Mucosa of descending colon (tissue), 3 donors: ENCODE measurements around the gene ADGRV1. TPM values are rescaled to one million over a fixed set of nuclear protein-coding genes. Genes with fewer than 3 reads are reported as not detected.

Experiments used
- ATAC-seq: fragments of 200-7000 bp; cut with Tn5 transposase; one replicate; pipeline ENCODE4 v1.9.1; 2020; ENCODE audit warnings: mild to moderate bottlenecking, moderate library complexity
- DNase-seq, 3 donors: peaks; one replicate each; pipeline ENCODE4 v3.0.0-alpha.2; 2020
- H3K36me3 ChIP-seq: fragments of 200-600 bp; one replicate; pipeline ENCODE4 v1.8.0; 2021; ENCODE audit warnings: low read depth, mild to moderate bottlenecking
- H3K4me1 ChIP-seq: fragments of 200-600 bp; one replicate; pipeline ENCODE4 v1.8.0; 2021; ENCODE audit warnings: low read depth, mild to moderate bottlenecking
- H3K4me3 ChIP-seq: fragments of 200-600 bp; one replicate; pipeline ENCODE4 v1.8.0; 2021; ENCODE audit warnings: mild to moderate bottlenecking
- H3K9me3 ChIP-seq: fragments of 200-600 bp; one replicate; pipeline ENCODE4 v1.8.0; 2021; ENCODE audit warnings: mild to moderate bottlenecking
- intact Hi-C, 2 donors: fragments of 100-400 bp; cut with DNase I in 1 of 2; cut with micrococcal nuclease in 1 of 2; formaldehyde crosslinking; loops; one replicate each; pipeline versions ENCODE4 v1.11.0 to v1.11.1; 2022; cut with DNase I, micrococcal nuclease
- total RNA-seq, 3 donors: library from RNA; stranded (reverse); fragmentation: NEBNext Ultra II Directional in 2 of 3; extraction: Animal tissue kit (Norgen Biotek cat#: 25700) in 2 of 3; gene quantifications; one replicate each; pipeline versions ENCODE4 v1.2.1 to v1.2.4, GENCODE V29; 2021 to 2023
- TF ChIP-seq, protein P1 (sequence below): fragments of 200-600 bp; IDR thresholded peaks from one replicate; pipeline ENCODE4 v1.8.0; 2022; ENCODE audit warnings: antibody characterized with exemption, mild to moderate bottlenecking
- donor health status: DM: no; HTN: no; CAD: no; lungs with moderate emphysema.
- donor health status: DM: no; HTN: no; CAD: no.
- donor health status: DM: no; HTN: yes; CAD: no.

Gene ADGRV1
- total RNA-seq, 3 donors from 2014 or later: 4.5 to 8.6 (median 6.1) TPM

DNA sequence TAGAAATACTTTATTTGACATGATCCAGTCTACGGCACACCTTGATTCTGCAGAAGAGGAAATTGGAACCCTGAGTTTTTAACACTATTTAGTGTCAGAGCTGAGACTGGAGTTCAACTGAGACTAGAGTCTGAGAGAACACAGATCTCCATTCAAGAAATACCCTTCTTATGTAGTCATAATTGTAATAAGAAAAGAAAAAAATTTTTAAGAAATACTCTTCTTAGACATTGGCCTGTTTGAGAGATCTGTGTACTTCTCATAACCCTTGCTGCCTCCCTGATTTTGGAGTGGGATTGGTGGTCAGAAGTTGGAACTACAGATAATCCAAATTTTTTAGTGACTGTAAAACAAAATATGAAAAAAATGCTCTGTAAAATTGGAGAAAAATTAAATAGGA lies 571.2 kb downstream of the ADGRV1 start:
- Histone ChIP-seq H3K36me3 (no peaks in the 10 kb centered on the region), H3K4me1 (peaks cover 31% of the 10 kb centered on the region), H3K9me3 (no peaks in the 10 kb centered on the region), H3K4me3 (no peak overlapping the region)
- intact Hi-C loops: no loop called here
- DNase-seq (no peak), ATAC-seq (no peak)
- TF ChIP-seq, protein P1, sequence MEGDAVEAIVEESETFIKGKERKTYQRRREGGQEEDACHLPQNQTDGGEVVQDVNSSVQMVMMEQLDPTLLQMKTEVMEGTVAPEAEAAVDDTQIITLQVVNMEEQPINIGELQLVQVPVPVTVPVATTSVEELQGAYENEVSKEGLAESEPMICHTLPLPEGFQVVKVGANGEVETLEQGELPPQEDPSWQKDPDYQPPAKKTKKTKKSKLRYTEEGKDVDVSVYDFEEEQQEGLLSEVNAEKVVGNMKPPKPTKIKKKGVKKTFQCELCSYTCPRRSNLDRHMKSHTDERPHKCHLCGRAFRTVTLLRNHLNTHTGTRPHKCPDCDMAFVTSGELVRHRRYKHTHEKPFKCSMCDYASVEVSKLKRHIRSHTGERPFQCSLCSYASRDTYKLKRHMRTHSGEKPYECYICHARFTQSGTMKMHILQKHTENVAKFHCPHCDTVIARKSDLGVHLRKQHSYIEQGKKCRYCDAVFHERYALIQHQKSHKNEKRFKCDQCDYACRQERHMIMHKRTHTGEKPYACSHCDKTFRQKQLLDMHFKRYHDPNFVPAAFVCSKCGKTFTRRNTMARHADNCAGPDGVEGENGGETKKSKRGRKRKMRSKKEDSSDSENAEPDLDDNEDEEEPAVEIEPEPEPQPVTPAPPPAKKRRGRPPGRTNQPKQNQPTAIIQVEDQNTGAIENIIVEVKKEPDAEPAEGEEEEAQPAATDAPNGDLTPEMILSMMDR: no peak

DNA sequence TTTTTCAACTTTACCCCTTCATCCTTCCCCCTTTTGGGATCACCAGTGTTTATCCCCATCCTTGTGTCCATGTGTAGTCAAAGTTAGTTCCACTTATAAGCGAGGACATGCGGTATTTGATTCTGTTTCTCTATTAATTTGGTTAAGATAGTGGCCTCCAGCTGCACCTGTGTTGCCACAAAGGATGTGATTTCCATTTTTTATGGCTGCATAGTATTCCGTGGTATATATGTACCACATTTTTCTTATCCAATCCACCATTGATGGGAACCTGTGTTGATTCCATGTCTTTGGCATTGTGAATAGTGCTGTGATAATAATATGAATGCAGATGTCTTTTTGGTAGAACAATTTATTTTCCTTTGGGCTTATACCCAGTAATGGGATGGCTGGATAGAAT lies 572.2 kb downstream of the ADGRV1 start:
- H3K4me1 ChIP-seq: peaks cover 31% of the 10 kb centered on the region
- no peak overlapping the region for H3K4me3 ChIP-seq
- TF ChIP-seq, protein P1: no peak
- no peaks in the 10 kb centered on the region for H3K36me3 ChIP-seq
- H3K9me3 ChIP-seq: no peaks in the 10 kb centered on the region
- intact Hi-C loops: no loop called here
- DNase-seq: no peak
- ATAC-seq: no peak

DNA sequence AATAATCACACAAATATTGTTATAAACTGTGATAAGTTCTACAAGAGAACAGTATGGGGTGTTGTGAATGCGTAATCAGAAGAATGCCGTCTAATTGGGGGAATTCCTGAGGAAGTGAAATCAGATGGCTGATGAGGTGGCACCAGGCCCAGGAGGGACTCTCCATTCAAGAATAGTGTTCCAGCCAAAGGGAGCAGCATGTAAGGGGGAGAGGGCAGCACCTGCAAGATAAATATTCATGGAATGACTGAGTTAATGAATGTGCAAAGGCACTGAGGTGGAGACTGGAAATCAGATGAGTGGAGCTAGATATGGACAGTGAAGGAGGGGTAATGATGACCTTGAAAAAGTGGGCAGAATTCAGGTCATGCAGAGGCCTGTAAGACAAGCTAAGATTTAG lies 574.0 kb downstream of the ADGRV1 start:
- TF ChIP-seq, protein P1: no peak
- ATAC-seq (no peak), DNase-seq (no peak)
- Histone ChIP-seq H3K4me3 (no peak overlapping the region), H3K9me3 (no peaks in the 10 kb centered on the region), H3K4me1 (peaks cover 17% of the 10 kb centered on the region), H3K36me3 (no peaks in the 10 kb centered on the region)
- intact Hi-C loops: no loop called here

DNA sequence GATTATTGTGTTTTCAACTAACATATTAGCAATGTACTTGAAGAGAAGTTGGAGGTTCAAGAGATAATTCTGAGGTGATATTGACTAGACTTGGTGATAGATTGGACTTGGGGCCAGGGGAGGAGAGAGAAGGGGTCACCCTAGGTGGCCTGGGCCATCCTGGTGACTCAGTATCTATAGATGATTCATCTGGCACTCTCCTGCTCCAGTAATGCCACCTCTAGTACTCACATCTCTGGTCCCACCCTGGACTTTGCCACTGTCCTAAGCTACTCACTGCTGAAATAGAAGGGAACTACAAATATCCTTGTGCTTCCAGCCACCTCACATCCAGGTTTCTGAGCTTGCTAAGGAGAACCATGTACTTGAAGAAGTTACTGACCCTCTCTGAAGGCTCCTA lies 574.6 kb downstream of the ADGRV1 start:
- TF ChIP-seq, protein P1: no peak
- H3K9me3 ChIP-seq: no peaks in the 10 kb centered on the region

DNA sequence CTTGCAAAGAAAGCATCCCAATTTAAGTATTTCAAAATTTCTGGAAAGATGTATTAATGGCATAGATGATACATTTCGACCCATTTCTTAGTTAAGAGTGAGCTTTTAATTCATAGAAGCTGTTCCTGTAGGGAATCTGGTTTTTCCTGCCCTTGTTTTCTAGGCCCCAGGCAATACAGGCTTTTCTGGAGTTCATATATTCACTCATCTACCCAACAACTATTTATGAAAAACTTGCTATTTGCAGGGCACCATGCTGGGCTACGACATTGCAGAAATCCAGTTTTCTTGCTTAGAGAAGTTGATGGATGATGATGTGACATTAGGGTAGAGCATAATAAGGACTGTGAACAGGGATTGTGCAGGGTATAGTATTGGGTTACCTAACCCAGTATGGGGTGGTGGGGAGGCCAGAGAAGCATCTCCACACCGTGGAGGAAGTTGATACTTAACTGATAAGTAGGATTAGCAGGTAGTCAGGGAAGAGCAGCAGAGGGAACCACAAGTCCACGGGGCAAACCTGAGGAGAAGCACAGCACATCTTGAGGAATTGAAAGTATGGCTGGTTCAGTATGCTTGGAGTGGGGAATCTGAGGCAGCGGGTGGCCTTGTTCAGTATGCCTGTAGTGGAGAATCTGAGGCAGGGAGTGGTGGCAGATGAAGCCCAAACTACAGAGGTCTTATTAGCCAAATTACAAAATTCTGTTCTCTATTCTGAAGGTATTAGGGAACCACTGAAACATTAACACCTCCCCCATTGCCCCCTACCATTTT lies 577.1 kb downstream of the ADGRV1 start:
- no peaks in the 10 kb centered on the region for H3K4me1 ChIP-seq
- TF ChIP-seq, protein P1: no peak
- H3K9me3 ChIP-seq: no peaks in the 10 kb centered on the region
- intact Hi-C loops: no loop called here
- H3K36me3 ChIP-seq: no peaks in the 10 kb centered on the region
- no peak overlapping the region for H3K4me3 ChIP-seq
- DNase-seq: no peak
- no peak for ATAC-seq

More for the DNA sequence above, 574.6 kb downstream of the ADGRV1 start:
- DNase-seq (no peak), ATAC-seq (peak; percentile 97)
- Histone ChIP-seq H3K4me3 (no peak overlapping the region), H3K36me3 (no peaks in the 10 kb centered on the region), H3K4me1 (peaks cover 10% of the 10 kb centered on the region)
- intact Hi-C loops: no loop called here
